Chondrocyte (in vitro differentiated cells): ENCODE results near the gene PREP. TPM values are rescaled to one million over a fixed set of nuclear protein-coding genes. Genes with fewer than 3 reads are reported as not detected.

ENCODE experiments used
- DNase-seq: peaks from one replicate; pipeline ENCODE4 v3.0.0; 2021; ENCODE audit warnings: mixed read lengths, low spot score
- H3K27ac Mint-ChIP-seq: one replicate; pipeline ENCODE4 v1.8.0; 2021; ENCODE audit warnings: mild to moderate bottlenecking, moderate library complexity, mixed read lengths; ENCODE audit not compliant: unreplicated experiment
- H3K27me3 Mint-ChIP-seq: 2 replicates; pipeline ENCODE4 v1.8.0; 2021; ENCODE audit warnings: low read depth, mixed read lengths
- H3K36me3 Mint-ChIP-seq: 2 replicates; pipeline ENCODE4 v1.8.0; 2021; ENCODE audit warnings: low read depth, mixed read lengths
- H3K4me1 Mint-ChIP-seq: 2 replicates; pipeline ENCODE4 v1.8.0; 2021; ENCODE audit warnings: low read depth, mild to moderate bottlenecking, mixed read lengths
- H3K4me3 Mint-ChIP-seq: one replicate; pipeline ENCODE4 v1.8.0; 2021; ENCODE audit warnings: mild to moderate bottlenecking, moderate library complexity, mixed read lengths; ENCODE audit not compliant: unreplicated experiment
- H3K9me3 Mint-ChIP-seq: 2 replicates; pipeline ENCODE4 v1.8.0; 2021; ENCODE audit warnings: low read depth, mixed read lengths
- total RNA-seq: library from RNA; stranded (reverse); gene quantifications from 3 replicates; pipeline ENCODE4 v1.2.1, GENCODE V29; 2021
- TF ChIP-seq, protein P1 (sequence below): fragments of 200-600 bp; sonication (generic); IDR thresholded peaks from 2 replicates; pipeline ENCODE4 v1.5.0; 2021; ENCODE audit warnings: antibody characterized with exemption, mild to moderate bottlenecking, moderate library complexity

Gene PREP
- total RNA-seq, 1 donor from 2014 or later, result 32.9 TPM

DNA sequence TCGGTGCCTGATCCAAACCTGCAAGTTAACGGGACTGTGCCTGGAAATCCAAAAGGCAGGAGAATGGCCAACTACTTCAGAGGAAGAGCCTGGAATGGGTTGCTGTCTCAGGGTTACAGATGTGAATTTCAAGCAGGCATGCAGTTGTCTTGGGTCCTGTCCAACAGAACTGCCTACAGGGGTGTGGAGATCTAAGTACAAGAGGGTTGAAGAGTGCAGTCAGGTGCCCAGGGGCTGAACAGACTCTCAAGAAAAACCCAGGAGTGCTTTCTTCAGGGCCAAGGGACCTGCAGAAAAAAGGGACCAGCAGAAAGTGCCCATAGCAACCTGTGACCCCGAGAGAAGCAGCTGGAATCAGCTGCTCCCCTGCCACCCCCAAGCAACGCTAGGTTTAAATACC is 71.0 kb downstream of the PREP start:
- no peak for DNase-seq
- Mint-ChIP-seq H3K9me3 (no peaks in the 10 kb centered on the region), H3K27ac (no peak overlapping the region), H3K4me1 (peaks cover 10% of the 10 kb centered on the region), H3K4me3 (no peak overlapping the region), H3K27me3 (no peaks in the 10 kb centered on the region), H3K36me3 (peaks cover 14% of the 10 kb centered on the region)
- TF ChIP-seq, protein P1, sequence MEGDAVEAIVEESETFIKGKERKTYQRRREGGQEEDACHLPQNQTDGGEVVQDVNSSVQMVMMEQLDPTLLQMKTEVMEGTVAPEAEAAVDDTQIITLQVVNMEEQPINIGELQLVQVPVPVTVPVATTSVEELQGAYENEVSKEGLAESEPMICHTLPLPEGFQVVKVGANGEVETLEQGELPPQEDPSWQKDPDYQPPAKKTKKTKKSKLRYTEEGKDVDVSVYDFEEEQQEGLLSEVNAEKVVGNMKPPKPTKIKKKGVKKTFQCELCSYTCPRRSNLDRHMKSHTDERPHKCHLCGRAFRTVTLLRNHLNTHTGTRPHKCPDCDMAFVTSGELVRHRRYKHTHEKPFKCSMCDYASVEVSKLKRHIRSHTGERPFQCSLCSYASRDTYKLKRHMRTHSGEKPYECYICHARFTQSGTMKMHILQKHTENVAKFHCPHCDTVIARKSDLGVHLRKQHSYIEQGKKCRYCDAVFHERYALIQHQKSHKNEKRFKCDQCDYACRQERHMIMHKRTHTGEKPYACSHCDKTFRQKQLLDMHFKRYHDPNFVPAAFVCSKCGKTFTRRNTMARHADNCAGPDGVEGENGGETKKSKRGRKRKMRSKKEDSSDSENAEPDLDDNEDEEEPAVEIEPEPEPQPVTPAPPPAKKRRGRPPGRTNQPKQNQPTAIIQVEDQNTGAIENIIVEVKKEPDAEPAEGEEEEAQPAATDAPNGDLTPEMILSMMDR, result no peak

GRCh38 chr6:105330913-105331312 is 72.0 kb downstream of the PREP start:
- Mint-ChIP-seq H3K27me3 (no peaks in the 10 kb centered on the region), H3K4me3 (no peak overlapping the region), H3K27ac (no peak overlapping the region), H3K4me1 (peaks cover 18% of the 10 kb centered on the region), H3K36me3 (peaks cover 13% of the 10 kb centered on the region), H3K9me3 (no peaks in the 10 kb centered on the region)
- TF ChIP-seq, protein P1, result no peak
- DNase-seq, result no peak

DNA sequence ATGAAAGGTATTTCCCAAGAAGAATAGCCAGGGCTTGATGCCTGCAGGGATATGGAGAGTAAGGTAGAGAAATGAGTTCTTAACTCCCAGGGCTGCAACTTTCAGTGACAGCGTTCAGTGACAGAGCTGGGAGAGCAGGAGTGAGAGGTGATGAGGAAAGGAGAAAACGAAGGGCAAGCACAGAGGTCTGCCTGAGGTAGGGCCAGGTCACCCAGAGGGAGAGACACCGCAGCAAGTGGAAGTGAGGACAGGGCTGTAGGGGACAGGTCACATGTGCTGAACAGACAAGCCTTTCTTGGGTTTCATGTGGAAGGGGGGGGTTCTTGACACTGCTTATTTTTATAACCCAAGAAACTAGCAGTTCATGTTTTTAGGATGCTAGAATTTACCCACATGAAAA is 72.5 kb downstream of the PREP start:
- Mint-ChIP-seq H3K4me3 (no peak overlapping the region), H3K9me3 (no peaks in the 10 kb centered on the region), H3K27ac (no peak overlapping the region), H3K4me1 (peaks cover 18% of the 10 kb centered on the region), H3K36me3 (peaks cover 14% of the 10 kb centered on the region), H3K27me3 (no peaks in the 10 kb centered on the region)
- no peak for DNase-seq
- TF ChIP-seq, protein P1, result no peak

- Mint-ChIP-seq H3K4me3 (no peak overlapping the region), H3K4me1 (peaks cover 21% of the 10 kb centered on the region), H3K36me3 (peaks cover 26% of the 10 kb centered on the region), H3K27me3 (no peaks in the 10 kb centered on the region), H3K9me3 (no peaks in the 10 kb centered on the region), H3K27ac (peak overlapping the region; percentile 8)
- TF ChIP-seq, protein P1, result no peak
- DNase-seq, result no peak
Measured at GRCh38 chr6:105326833-105327770, 75.8 kb downstream of the PREP start.

DNA sequence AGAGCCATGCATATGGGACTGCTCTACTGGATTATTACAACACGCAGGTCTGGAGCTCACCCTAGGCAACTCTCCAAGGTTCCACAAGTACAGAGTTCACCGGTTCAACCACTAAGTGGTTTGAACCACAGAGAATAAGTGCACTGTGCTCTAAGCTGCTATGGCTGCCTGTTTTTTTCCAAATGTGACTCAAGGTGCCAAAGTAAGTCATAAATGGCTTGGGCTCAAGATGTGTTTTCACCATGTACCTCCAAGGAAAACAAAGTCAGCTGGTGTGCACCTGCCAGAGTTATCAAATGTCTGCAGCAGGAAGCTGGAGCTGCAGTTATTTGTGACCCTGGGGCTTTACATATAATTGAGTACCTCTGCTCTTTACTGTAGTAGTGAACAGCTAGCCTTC is 76.7 kb downstream of the PREP start:
- H3K36me3 Mint-ChIP-seq, result peaks cover 21% of the 10 kb centered on the region
- TF ChIP-seq, protein P1, result no peak
- no peaks in the 10 kb centered on the region for H3K9me3 Mint-ChIP-seq
- no peaks in the 10 kb centered on the region for H3K27me3 Mint-ChIP-seq
- peaks cover 21% of the 10 kb centered on the region for H3K4me1 Mint-ChIP-seq
- no peak overlapping the region for H3K27ac Mint-ChIP-seq
- no peak for DNase-seq
- H3K4me3 Mint-ChIP-seq, result no peak overlapping the region
